Osteocyte (in vitro differentiated cells): ENCODE results near the gene LILRB1. TPM values are rescaled to one million over a fixed set of nuclear protein-coding genes. Genes with fewer than 3 reads are reported as not detected.

Experiments used
- DNase-seq: peaks from one replicate; pipeline ENCODE4 v3.0.0; 2021; ENCODE audit warnings: mixed read lengths; ENCODE audit not compliant: unreplicated experiment; ENCODE audit errors: extremely low spot score
- H3K27ac Mint-ChIP-seq: one replicate; pipeline ENCODE4 v1.8.0; 2021; ENCODE audit warnings: mild to moderate bottlenecking, mixed read lengths; ENCODE audit not compliant: unreplicated experiment
- H3K27me3 Mint-ChIP-seq: one replicate; pipeline ENCODE4 v1.8.0; 2021; ENCODE audit warnings: mixed read lengths; ENCODE audit not compliant: unreplicated experiment
- H3K36me3 Mint-ChIP-seq: one replicate; pipeline ENCODE4 v1.8.0; 2021; ENCODE audit warnings: mixed read lengths; ENCODE audit not compliant: unreplicated experiment
- H3K4me1 Mint-ChIP-seq: one replicate; pipeline ENCODE4 v1.8.0; 2021; ENCODE audit warnings: mixed read lengths; ENCODE audit not compliant: unreplicated experiment
- H3K4me3 Mint-ChIP-seq: one replicate; pipeline ENCODE4 v1.8.0; 2021; ENCODE audit warnings: mild to moderate bottlenecking, moderate library complexity, mixed read lengths; ENCODE audit not compliant: unreplicated experiment
- H3K9me3 Mint-ChIP-seq: one replicate; pipeline ENCODE4 v1.8.0; 2021; ENCODE audit warnings: mixed read lengths; ENCODE audit not compliant: unreplicated experiment
- CTCF ChIP-seq: fragments of 200-600 bp; sonication (generic); IDR thresholded peaks from 2 replicates; pipeline ENCODE4 v1.5.0; 2021; ENCODE audit warnings: antibody characterized with exemption, mild to moderate bottlenecking, moderate library complexity
- total RNA-seq: library from RNA; stranded (reverse); gene quantifications from 2 replicates; pipeline ENCODE4 v1.2.1, GENCODE V29; 2021

The LILRB1 gene
- total RNA-seq, 1 donor from 2014 or later: not detected

- DNase-seq: no peak
- peaks cover 9% of the 10 kb centered on the region for H3K9me3 Mint-ChIP-seq
- H3K4me1 Mint-ChIP-seq: no peaks in the 10 kb centered on the region
- no peaks in the 10 kb centered on the region for H3K27me3 Mint-ChIP-seq
- no peak overlapping the region for H3K27ac Mint-ChIP-seq
- no peaks in the 10 kb centered on the region for H3K36me3 Mint-ChIP-seq
- TF ChIP-seq CTCF: no peak
- H3K4me3 Mint-ChIP-seq: no peak overlapping the region
Measured at GRCh38 chr19:54654447-54655321, 24.4 kb downstream of the LILRB1 start.

- no peak for DNase-seq
- peaks cover 18% of the 10 kb centered on the region for H3K9me3 Mint-ChIP-seq
- H3K36me3 Mint-ChIP-seq: no peaks in the 10 kb centered on the region
- no peaks in the 10 kb centered on the region for H3K27me3 Mint-ChIP-seq
- H3K27ac Mint-ChIP-seq: no peak overlapping the region
- no peaks in the 10 kb centered on the region for H3K4me1 Mint-ChIP-seq
- no peak for TF ChIP-seq CTCF
- no peak overlapping the region for H3K4me3 Mint-ChIP-seq
Measured at GRCh38 chr19:54659300-54659699, 29.0 kb downstream of the LILRB1 start.

DNA sequence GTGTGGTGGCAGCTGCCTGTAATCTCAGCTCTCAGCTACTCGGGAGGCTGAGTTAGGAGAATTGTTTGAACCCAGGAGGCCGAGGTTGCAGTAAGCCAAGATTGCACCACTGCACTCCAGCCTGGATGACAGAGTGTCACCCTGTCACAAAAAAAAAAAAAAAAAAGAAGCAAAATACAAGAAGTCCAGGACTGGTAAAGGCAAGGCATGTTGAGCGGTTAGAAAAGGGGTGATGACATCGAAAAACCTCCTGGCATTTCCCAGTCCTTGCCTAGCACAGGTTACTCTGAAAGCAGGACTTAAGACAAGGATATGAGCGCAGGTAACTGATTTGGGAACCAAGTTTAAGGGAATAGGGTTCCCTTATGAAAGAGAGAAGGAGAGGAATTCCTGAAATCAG lies 30.0 kb downstream of the LILRB1 start:
- Mint-ChIP-seq H3K4me1 (no peaks in the 10 kb centered on the region), H3K36me3 (no peaks in the 10 kb centered on the region), H3K4me3 (no peak overlapping the region), H3K27ac (no peak overlapping the region), H3K9me3 (peaks cover 18% of the 10 kb centered on the region), H3K27me3 (no peaks in the 10 kb centered on the region)
- TF ChIP-seq CTCF: no peak
- DNase-seq: no peak

GRCh38 chr19:54660964-54661363 lies 30.7 kb downstream of the LILRB1 start:
- H3K27me3 Mint-ChIP-seq: no peaks in the 10 kb centered on the region

More at GRCh38 chr19:54660964-54661363, 30.7 kb downstream of the LILRB1 start:
- Mint-ChIP-seq H3K9me3 (peaks cover 18% of the 10 kb centered on the region), H3K4me3 (no peak overlapping the region), H3K36me3 (no peaks in the 10 kb centered on the region), H3K4me1 (no peaks in the 10 kb centered on the region), H3K27ac (no peak overlapping the region)
- TF ChIP-seq CTCF: no peak
- DNase-seq: no peak
